CD4-positive, alpha-beta T cell treated with Interferon alpha-2 for 1 hour (primary cell): ENCODE results near the gene PIK3AP1.
"Not testable (repeated sequence)": the region's sequence is repeated elsewhere in the genome, so short reads cannot be mapped to it uniquely, and the experiment has no call there.

ENCODE experiments used
- DNase-seq, 2 donors: peaks; one replicate each; pipeline ENCODE4 v3.0.0-alpha.2; 2020 to 2022

Gene PIK3AP1

GRCh38 chr10:96598846-96599245, 121.5 kb downstream of the PIK3AP1 start:
- no peak for DNase-seq

GRCh38 chr10:96596422-96597407, 123.6 kb downstream of the PIK3AP1 start:
- no peak for DNase-seq

DNA sequence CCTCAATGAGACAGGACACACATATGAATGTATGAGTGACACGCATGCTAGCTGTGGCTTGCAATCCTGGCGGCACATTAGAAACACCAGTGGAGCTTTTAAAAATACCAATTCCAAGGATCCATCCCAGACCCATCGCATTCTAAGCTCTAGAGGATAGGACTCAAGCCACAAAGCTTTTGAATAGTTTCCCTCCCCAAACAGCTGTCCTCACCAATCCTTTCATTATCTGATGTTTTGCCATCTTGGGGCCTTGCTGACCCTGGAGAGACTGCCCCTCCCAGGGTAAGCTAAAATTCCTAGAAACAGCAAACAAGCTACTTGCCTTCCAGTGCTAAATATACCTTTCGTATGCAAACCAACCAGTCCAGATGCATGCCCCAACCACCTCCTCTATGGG, 124.6 kb downstream of the PIK3AP1 start:
- DNase-seq, result no peak

DNA sequence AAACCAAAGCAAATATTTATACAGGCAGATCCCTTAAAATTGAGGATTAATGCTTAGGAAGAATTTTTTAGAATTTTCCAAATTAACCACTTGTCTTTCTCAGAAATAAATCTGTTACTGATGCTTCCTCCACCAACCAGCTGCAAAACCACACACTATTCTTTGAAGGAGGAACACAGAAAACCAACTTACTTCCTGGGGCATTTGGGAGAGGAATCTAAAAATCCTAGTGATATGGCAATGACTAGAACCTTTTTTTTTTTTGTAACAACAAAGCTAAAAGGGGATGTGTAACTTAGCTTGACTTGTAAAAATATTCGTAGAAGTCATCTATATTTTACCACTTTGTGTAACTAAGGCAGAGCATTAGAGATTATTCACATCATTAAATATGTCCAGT, 128.4 kb downstream of the PIK3AP1 start:
- DNase-seq, result no peak

GRCh38 chr10:96588616-96589419, 131.5 kb downstream of the PIK3AP1 start:
- no peak for DNase-seq

DNA sequence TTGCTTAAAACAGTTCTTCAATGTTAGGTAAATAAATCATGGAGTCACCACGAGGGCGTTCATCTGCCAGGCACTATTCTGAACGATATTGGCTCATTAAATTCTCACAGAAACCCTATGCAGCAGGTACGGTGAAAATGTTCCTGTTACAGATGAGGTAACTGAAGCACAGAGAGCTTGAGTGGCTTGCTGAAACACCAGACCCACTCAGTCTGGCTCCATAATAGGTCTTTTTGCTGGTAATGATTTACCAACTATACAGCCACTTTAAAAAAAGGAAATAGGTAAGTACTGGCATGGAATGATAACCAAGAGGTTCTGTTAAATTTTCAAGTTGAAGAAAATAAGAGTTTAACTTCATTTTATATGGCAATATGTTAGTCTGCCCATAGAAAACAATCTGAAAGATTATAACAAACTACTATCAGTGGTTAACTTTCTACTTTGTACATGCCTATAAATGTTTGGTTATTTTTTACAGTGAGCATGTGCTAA, 132.2 kb downstream of the PIK3AP1 start:
- DNase-seq, result no peak

DNA sequence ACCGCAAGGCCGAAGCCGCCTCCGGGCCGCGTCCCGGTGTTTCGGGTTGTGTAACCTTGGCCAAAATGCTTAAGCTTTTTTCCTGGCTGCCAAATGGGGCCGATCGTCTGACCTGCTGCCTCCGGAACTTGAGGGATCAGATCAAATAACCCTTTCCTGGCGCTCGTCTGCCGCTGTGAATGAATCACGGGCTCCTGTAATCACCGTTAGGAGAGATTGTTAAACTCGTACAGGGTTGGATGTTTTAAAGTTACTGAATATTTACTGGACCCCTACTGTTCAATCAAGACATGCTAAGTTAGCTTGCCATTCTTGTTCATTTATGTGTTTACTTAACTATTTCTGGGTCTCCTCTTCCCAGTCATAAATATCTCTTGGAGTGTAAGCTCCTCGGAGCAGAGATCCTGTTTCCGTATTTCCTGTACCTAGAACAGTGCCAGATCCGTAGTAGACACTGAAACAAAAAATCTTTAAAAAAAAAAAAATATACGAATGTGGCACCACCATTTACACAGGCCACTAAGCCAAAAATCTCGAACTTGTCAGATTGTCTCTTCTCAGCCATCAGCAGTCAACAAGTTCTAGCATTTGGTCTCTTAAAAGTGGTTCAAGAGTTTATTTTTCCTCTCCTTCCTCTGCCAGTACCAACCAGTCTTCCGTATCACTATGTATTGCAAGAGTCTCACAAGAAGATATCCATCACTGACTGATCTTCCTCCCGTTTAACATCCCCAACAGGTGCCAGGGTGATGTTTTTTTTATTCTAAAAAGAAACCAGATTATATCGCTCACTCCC, 132.9 kb downstream of the PIK3AP1 start:
- DNase-seq, result peak in 1 of 2 donors; percentile 19

- DNase-seq, result peak; percentile 92 to 93
Measured at GRCh38 chr10:96586419-96587263, 133.7 kb downstream of the PIK3AP1 start, which contains the start of gene TM9SF3. Gene TM9SF3, minus strand, starts transcription at chr10:96587012. Its CDS starts 177 bp downstream, at chr10:96586835.

DNA sequence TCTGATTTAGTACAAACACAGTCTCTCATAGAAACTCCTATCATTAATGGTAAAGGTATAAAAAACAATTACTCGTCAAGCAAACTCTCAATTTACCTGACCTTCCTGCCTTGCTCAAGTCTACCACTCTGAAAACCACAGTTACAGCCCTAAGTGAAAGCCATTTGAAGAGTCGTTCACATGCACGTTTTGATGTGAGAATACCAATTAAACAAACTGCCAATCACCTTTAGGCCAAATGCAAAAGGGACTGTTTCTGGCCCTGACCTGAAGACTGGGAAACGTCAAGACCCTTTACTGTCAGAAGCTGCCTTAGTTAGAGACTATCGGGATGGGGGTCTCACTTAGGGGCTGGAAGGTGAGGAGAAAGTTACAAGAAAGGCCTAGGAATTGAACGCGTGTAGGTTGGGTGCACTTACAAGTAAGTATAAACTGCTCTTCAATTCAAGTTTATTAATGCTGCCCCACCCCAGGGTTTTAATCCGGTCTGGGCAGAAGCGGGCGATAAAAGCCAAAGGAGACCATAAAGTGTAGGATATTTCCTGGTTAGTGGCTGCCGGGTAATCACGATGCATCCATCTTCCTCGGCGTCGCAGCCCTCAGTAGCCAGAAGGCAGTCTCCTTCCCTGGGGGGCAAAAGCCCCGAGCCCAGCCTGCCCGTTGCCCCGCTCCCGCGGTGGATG, 134.4 kb downstream of the PIK3AP1 start:
- DNase-seq, result peak; percentile 17 to 64

- no peak for DNase-seq
Measured at GRCh38 chr10:96584474-96584873, 135.8 kb downstream of the PIK3AP1 start.

DNA sequence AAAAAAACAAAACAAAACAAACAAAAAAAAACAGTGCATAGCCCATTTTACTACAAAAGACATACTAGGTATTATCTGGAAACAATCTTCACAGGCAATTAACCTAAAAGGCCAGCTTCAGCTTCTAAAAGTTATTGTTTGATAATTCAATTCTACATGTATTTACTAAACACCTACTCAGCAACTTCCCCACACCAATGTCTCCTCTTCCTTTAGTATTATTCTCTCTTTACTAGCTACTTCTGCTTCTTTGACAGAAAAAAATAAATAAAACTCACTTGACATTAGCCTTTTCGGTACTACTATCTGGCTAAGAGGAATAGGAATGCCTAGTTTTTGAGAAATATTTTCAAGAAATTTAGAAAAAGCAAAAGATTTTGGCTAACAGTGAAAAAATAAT, 136.3 kb downstream of the PIK3AP1 start:
- DNase-seq, result no peak

- DNase-seq, result no peak
Measured at GRCh38 chr10:96579133-96579532, 141.2 kb downstream of the PIK3AP1 start.

GRCh38 chr10:96578633-96579032, 141.7 kb downstream of the PIK3AP1 start:
- DNase-seq, result no peak

GRCh38 chr10:96578022-96578421, 142.3 kb downstream of the PIK3AP1 start:
- no peak for DNase-seq

- DNase-seq, result no peak
Measured at GRCh38 chr10:96577069-96577468, 143.2 kb downstream of the PIK3AP1 start.

DNA sequence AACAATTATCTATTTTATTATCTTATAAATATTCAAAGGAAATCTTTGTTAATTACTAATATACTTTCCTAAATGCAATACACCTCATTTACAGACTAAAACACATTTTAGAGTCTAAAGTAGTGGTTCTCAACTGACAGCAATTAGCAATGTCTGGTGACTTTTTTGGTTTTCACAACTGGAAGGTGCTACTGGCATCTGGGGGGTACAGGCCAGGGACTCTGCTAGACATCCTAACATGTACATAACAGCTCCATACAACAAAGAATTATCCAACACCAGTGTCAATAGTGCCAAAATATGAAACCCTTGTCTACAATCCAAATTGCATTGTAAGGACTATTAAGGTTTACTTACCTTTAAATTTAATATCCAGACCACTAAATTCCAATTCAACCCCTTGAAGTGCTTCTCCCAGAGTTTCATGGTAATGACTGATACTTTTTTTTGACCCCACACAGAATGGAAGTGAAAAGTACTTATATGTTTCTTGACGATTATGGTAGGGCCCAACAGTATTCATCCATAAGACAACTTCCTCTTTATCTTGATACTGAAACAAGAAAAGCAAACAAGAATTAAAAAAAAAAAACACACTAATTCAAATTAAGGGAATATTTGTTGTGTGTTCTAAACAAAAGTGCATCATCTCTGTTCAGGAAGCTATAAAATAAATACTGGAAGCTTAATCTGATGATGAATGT, 143.9 kb downstream of the PIK3AP1 start:
- no peak for DNase-seq

- DNase-seq, result not testable (repeated sequence)
Measured at GRCh38 chr10:96574564-96574963, 145.8 kb downstream of the PIK3AP1 start.

DNA sequence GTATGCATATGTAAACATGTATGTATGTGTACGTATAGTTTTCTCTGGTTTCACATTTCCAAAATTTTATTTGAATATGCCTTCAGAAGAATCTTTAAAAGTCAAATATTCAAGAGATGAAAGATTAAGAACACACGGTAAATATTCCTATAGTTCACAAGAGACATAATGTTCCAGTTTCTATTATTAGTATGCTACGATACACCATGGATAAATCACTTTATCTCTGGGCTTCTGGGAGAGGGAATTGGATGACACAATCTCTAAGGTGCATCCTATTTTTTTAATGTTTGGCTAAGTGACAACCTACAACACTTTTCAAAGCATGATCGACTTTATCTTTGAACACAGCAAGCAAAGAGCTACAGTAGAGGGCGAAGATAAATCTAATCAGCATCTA, 147.3 kb downstream of the PIK3AP1 start:
- no peak for DNase-seq

GRCh38 chr10:96570983-96571964, 149.0 kb downstream of the PIK3AP1 start:
- DNase-seq, result no peak
